HepG2 (cell line): ENCODE data around the gene ARHGEF7. TPM values are rescaled to one million over a fixed set of nuclear protein-coding genes. Genes with fewer than 3 reads are reported as not detected.
A peak's percentile ranks its signal among the peaks of the same experiment; 100 is the strongest.

Experiments
- CHD2 ChIP-seq: IDR thresholded peaks from 2 replicates; pipeline ENCODE4 v1.6.1; 2011; ENCODE audit warnings: low read depth, low read length, improper control_type of control experiment
- CHD4 ChIP-seq: fragments of 200-600 bp; sonication (generic); IDR thresholded peaks from 2 replicates; pipeline ENCODE4 v1.7.0; 2017; ENCODE audit warnings: mild to moderate bottlenecking, low read length, borderline replicate concordance
- HBP1 ChIP-seq: IDR thresholded peaks from 2 replicates; pipeline ENCODE4 v1.6.1; 2016; ENCODE audit warnings: low read depth, control low read depth
- PPARG ChIP-seq: conservative IDR thresholded peaks from 2 replicates; pipeline ENCODE4 v1.6.1; 2016; ENCODE audit warnings: missing biosample characterization, missing genetic modification reagents
- RBM22 ChIP-seq: fragments of 200-400 bp; formaldehyde crosslinking; optimal IDR thresholded peaks from 2 replicates; pipeline ENCODE3; 2017; ENCODE audit warnings: mild to moderate bottlenecking, low read length, moderate library complexity
- REXO4 ChIP-seq: sonication (generic); formaldehyde crosslinking; IDR thresholded peaks from 2 replicates; pipeline ENCODE4 v1.8.0; 2022; ENCODE audit warnings: missing genetic modification reagents, mild to moderate bottlenecking, borderline replicate concordance
- ZMAT3 ChIP-seq: sonication (generic); formaldehyde crosslinking; conservative IDR thresholded peaks from 2 replicates; pipeline ENCODE4 v1.7.0; 2021; ENCODE audit warnings: missing genetic modification reagents
- ZNF251 ChIP-seq: sonication (generic); formaldehyde crosslinking; IDR thresholded peaks from 2 replicates; pipeline ENCODE4 v1.9.0; 2021; ENCODE audit warnings: mild to moderate bottlenecking, missing genetic modification reagents
- ZNF326 ChIP-seq: sonication (generic); formaldehyde crosslinking; IDR thresholded peaks from 2 replicates; pipeline ENCODE4 v1.4.0; 2020; ENCODE audit warnings: missing genetic modification reagents, borderline replicate concordance
- ZNF556 ChIP-seq: sonication (generic); formaldehyde crosslinking; IDR thresholded peaks from 2 replicates; pipeline ENCODE4 v1.4.0; 2020; ENCODE audit warnings: mild to moderate bottlenecking, missing genetic modification reagents, borderline replicate concordance
- ZNF605 ChIP-seq: sonication (generic); formaldehyde crosslinking; IDR thresholded peaks from 2 replicates; pipeline ENCODE4 v1.8.0; 2022; ENCODE audit warnings: mild to moderate bottlenecking, missing genetic modification reagents
- ZNF703 ChIP-seq: sonication (generic); formaldehyde crosslinking; IDR thresholded peaks from 2 replicates; pipeline ENCODE4 v1.5.1; 2020; ENCODE audit warnings: missing genetic modification reagents, mild to moderate bottlenecking, moderate library complexity, borderline replicate concordance
- polyA plus RNA-seq, 8 experiments: library from polyadenylated mRNA; depleted of rRNA in 3 of 8; stranded (reverse) in 7 of 8; unstranded in 1 of 8; fragments of >200 nt; fragmentation: Illumina TruSeq in 4 of 8; extraction: Trizol in 4 of 8; gene quantifications; 2 replicates each; pipeline versions ENCODE4 v1.2.1 to v1.2.3, GENCODE V29; 2011 to 2016; ENCODE audit warnings: low read depth in 4 of 8, missing spikeins in 1 of 8, mixed read lengths in 1 of 8; ENCODE audit not compliant: insufficient read depth in 1 of 8
- total RNA-seq, 5 experiments: library from RNA; depleted of rRNA; stranded (reverse); fragments of >200 nt; fragmentation: Illumina TruSeq; extraction: Trizol; gene quantifications; 2 replicates each; pipeline ENCODE4 v1.2.3, GENCODE V29; 2016; ENCODE audit warnings: low read depth in 1 of 5
- TF ChIP-seq, protein P1 (sequence below): sonication (generic); formaldehyde crosslinking; IDR thresholded peaks from 2 replicates; pipeline ENCODE4 v1.5.1; 2020; ENCODE audit warnings: mild to moderate bottlenecking, missing genetic modification reagents, moderate library complexity
- TF ChIP-seq, protein P2 (sequence below): sonication (generic); formaldehyde crosslinking; IDR thresholded peaks from 2 replicates; pipeline ENCODE4 v1.8.1; 2023; ENCODE audit warnings: missing genetic modification reagents, inconsistent platforms, borderline replicate concordance
- TF ChIP-seq, protein P3 (sequence below): sonication (generic); formaldehyde crosslinking; IDR thresholded peaks from 2 replicates; pipeline ENCODE4 v1.4.0; 2020; ENCODE audit warnings: missing genetic modification reagents
- TF ChIP-seq, protein P4 (sequence below): sonication (generic); formaldehyde crosslinking; IDR thresholded peaks from 2 replicates; pipeline ENCODE4 v1.4.0; 2020; ENCODE audit warnings: missing genetic modification reagents, borderline replicate concordance

The ARHGEF7 gene
- total and polyA plus RNA-seq, 2 of the 13 experiments (the other 11 are each of a cell fraction or from before 2014, with no cell fraction given), result 15.7 to 22.3 TPM

- TF ChIP-seq ZNF326 (CRISPR knock-in tag) (no peak), CHD2 (no peak), REXO4 (CRISPR knock-in tag) (no peak), ZNF556 (CRISPR knock-in tag) (peak; percentile 47; the same call in 1 of the 2 replicates), ZNF251 (CRISPR knock-in tag) (no peak), ZNF703 (CRISPR knock-in tag) (peak; percentile 32; the same call in 1 of the 2 replicates), ZNF605 (CRISPR knock-in tag) (no peak; the same call in 1 of the 2 replicates), PPARG (no peak), RBM22 (no peak), CHD4 (no peak), ZMAT3 (peak; percentile 83), HBP1 (CRISPR knock-in tag) (no peak; the same call in none of the 2 replicates)
- TF ChIP-seq, protein P1, sequence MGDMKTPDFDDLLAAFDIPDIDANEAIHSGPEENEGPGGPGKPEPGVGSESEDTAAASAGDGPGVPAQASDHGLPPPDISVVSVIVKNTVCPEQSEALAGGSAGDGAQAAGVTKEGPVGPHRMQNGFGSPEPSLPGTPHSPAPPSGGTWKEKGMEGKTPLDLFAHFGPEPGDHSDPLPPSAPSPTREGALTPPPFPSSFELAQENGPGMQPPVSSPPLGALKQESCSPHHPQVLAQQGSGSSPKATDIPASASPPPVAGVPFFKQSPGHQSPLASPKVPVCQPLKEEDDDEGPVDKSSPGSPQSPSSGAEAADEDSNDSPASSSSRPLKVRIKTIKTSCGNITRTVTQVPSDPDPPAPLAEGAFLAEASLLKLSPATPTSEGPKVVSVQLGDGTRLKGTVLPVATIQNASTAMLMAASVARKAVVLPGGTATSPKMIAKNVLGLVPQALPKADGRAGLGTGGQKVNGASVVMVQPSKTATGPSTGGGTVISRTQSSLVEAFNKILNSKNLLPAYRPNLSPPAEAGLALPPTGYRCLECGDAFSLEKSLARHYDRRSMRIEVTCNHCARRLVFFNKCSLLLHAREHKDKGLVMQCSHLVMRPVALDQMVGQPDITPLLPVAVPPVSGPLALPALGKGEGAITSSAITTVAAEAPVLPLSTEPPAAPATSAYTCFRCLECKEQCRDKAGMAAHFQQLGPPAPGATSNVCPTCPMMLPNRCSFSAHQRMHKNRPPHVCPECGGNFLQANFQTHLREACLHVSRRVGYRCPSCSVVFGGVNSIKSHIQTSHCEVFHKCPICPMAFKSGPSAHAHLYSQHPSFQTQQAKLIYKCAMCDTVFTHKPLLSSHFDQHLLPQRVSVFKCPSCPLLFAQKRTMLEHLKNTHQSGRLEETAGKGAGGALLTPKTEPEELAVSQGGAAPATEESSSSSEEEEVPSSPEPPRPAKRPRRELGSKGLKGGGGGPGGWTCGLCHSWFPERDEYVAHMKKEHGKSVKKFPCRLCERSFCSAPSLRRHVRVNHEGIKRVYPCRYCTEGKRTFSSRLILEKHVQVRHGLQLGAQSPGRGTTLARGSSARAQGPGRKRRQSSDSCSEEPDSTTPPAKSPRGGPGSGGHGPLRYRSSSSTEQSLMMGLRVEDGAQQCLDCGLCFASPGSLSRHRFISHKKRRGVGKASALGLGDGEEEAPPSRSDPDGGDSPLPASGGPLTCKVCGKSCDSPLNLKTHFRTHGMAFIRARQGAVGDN, result peak; percentile 93
- TF ChIP-seq, protein P2, sequence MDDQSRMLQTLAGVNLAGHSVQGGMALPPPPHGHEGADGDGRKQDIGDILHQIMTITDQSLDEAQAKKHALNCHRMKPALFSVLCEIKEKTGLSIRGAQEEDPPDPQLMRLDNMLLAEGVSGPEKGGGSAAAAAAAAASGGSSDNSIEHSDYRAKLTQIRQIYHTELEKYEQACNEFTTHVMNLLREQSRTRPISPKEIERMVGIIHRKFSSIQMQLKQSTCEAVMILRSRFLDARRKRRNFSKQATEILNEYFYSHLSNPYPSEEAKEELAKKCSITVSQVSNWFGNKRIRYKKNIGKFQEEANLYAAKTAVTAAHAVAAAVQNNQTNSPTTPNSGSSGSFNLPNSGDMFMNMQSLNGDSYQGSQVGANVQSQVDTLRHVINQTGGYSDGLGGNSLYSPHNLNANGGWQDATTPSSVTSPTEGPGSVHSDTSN (CRISPR knock-in tag), result no peak
- TF ChIP-seq, protein P3, sequence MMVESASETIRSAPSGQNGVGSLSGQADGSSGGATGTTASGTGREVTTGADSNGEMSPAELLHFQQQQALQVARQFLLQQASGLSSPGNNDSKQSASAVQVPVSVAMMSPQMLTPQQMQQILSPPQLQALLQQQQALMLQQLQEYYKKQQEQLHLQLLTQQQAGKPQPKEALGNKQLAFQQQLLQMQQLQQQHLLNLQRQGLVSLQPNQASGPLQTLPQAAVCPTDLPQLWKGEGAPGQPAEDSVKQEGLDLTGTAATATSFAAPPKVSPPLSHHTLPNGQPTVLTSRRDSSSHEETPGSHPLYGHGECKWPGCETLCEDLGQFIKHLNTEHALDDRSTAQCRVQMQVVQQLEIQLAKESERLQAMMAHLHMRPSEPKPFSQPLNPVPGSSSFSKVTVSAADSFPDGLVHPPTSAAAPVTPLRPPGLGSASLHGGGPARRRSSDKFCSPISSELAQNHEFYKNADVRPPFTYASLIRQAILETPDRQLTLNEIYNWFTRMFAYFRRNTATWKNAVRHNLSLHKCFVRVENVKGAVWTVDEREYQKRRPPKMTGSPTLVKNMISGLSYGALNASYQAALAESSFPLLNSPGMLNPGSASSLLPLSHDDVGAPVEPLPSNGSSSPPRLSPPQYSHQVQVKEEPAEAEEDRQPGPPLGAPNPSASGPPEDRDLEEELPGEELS (CRISPR knock-in tag), result peak; percentile 29; the same call in 1 of the 2 replicates
- TF ChIP-seq, protein P4, sequence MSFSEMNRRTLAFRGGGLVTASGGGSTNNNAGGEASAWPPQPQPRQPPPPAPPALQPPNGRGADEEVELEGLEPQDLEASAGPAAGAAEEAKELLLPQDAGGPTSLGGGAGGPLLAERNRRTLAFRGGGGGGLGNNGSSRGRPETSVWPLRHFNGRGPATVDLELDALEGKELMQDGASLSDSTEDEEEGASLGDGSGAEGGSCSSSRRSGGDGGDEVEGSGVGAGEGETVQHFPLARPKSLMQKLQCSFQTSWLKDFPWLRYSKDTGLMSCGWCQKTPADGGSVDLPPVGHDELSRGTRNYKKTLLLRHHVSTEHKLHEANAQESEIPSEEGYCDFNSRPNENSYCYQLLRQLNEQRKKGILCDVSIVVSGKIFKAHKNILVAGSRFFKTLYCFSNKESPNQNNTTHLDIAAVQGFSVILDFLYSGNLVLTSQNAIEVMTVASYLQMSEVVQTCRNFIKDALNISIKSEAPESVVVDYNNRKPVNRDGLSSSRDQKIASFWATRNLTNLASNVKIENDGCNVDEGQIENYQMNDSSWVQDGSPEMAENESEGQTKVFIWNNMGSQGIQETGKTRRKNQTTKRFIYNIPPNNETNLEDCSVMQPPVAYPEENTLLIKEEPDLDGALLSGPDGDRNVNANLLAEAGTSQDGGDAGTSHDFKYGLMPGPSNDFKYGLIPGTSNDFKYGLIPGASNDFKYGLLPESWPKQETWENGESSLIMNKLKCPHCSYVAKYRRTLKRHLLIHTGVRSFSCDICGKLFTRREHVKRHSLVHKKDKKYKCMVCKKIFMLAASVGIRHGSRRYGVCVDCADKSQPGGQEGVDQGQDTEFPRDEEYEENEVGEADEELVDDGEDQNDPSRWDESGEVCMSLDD, result peak; percentile 27; the same call in 1 of the 2 replicates
Measured at GRCh38 chr13:111153279-111153976, 38.3 kb downstream of the ARHGEF7 start (continued).
